ENCODE data around the gene PDZRN3.

PDZRN3 gene

GRCh38 chr3:73490453-73491286, 134.1 kb downstream of the PDZRN3 start:
- Histone ChIP-seq H3K9me3 (ENCODE audit: control insufficient read depth, low read length) (no peaks in the 10 kb centered on the region), H3K4me1 (ENCODE audit: control insufficient read depth, insufficient read depth, low read length) (no peaks in the 10 kb centered on the region), H3K9ac (ENCODE audit: low read length) (no peak overlapping the region), H3K36me3 (ENCODE audit: control insufficient read depth, insufficient read depth, low read length) (no peaks in the 10 kb centered on the region), H3K27me3 (ENCODE audit: control insufficient read depth, insufficient read depth, low read length) (no peaks in the 10 kb centered on the region), H3K4me3 (ENCODE audit: low read length) (no peak overlapping the region)

DNA sequence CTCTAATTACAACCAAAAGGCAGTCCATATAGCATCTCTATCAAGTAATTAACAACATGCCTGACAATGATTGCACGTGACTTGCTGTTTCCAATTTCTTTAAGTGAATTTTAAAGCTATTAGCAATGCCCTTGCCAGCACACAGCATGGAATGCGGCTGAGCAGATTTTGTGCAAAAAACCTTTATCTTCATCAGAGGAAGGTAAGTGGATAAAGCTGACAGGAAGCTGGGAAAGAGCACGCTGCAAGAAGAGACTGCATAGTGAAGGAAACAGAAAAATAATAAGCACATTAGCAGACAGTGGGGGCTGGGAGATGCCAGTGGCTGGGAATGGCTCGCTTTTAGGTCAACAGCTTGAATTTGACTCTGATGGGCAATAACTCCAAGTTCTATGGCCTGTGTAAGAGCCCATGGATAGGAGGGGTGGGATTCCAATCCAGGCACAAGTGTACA, 138.8 kb downstream of the PDZRN3 start:
- Histone ChIP-seq H3K27me3 (ENCODE audit: control insufficient read depth, insufficient read depth, low read length) (no peaks in the 10 kb centered on the region), H3K4me3 (ENCODE audit: low read length) (no peak overlapping the region), H3K4me1 (ENCODE audit: control insufficient read depth, insufficient read depth, low read length) (no peaks in the 10 kb centered on the region), H3K9me3 (ENCODE audit: control insufficient read depth, low read length) (no peaks in the 10 kb centered on the region), H3K36me3 (ENCODE audit: control insufficient read depth, insufficient read depth, low read length) (no peaks in the 10 kb centered on the region), H3K9ac (ENCODE audit: low read length) (no peak overlapping the region)

DNA sequence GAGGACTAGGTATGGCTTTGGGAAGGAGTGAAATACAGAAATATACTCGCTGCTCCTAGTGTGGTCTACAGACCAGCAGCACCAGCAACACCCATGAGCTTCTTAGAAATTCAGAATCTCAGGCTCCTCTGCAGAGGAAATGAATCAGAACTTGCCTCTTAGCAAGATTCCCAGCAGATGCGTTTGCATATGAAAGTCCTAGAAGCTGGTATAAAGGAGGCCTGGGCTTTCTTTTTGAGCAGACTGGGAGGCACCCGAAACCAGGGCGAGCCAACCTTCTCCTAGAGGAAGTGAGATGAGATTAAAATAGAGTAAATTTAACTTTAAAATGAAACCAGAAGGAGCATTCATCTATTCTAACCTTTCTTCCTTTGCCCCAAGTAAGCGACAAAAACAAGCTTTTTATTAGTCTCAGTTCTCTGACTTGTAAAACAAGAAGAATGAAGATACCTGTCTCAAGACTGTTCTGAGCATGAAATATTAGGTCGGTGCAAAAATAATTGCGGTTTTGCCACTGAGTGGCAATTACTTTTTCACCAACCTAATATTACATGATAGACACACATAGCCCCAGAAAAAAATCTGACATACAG, 140.0 kb downstream of the PDZRN3 start:
- Histone ChIP-seq H3K4me3 (ENCODE audit: low read length) (no peak overlapping the region), H3K9me3 (ENCODE audit: control insufficient read depth, low read length) (no peaks in the 10 kb centered on the region), H3K27me3 (ENCODE audit: control insufficient read depth, insufficient read depth, low read length) (no peaks in the 10 kb centered on the region), H3K36me3 (ENCODE audit: control insufficient read depth, insufficient read depth, low read length) (no peaks in the 10 kb centered on the region), H3K9ac (ENCODE audit: low read length) (no peak overlapping the region), H3K4me1 (ENCODE audit: control insufficient read depth, insufficient read depth, low read length) (no peaks in the 10 kb centered on the region)

- no peak overlapping the region for H3K9ac ChIP-seq (ENCODE audit: low read length)
- no peak overlapping the region for H3K4me3 ChIP-seq (ENCODE audit: low read length)
- H3K4me1 ChIP-seq (ENCODE audit: control insufficient read depth, insufficient read depth, low read length) = no peaks in the 10 kb centered on the region
These were observed 142.9 kb downstream of the PDZRN3 start for GRCh38 chr3:73481888-73482287.

DNA sequence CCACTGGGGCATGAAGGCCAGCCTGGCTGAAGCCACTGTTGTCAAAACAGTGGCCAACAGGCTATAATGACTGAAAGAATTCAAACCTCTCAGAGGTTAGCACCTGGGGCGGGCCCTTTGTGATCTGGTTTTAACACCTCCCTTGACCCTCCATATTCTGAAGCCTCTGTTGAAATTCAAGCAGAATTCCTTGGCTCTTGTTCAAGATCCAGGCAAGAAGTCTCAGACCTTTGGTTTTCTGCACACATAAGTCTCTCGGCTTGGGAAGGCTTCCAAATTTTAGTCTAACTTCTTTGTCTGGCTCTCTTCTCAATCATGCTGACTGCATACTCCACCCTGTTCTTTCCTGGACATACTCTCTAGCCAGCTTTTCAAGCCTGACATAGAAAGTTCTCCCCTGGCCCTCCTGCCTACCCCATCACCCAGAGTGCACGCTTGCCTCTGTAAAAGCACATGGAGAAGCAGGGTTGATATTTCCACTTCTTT, 144.5 kb downstream of the PDZRN3 start:
- H3K9ac ChIP-seq (ENCODE audit: low read length) = no peak overlapping the region
- no peaks in the 10 kb centered on the region for H3K9me3 ChIP-seq (ENCODE audit: control insufficient read depth, low read length)
- no peaks in the 10 kb centered on the region for H3K27me3 ChIP-seq (ENCODE audit: control insufficient read depth, insufficient read depth, low read length)
- H3K4me1 ChIP-seq (ENCODE audit: control insufficient read depth, insufficient read depth, low read length) = no peaks in the 10 kb centered on the region
- no peaks in the 10 kb centered on the region for H3K36me3 ChIP-seq (ENCODE audit: control insufficient read depth, insufficient read depth, low read length)
- no peak overlapping the region for H3K4me3 ChIP-seq (ENCODE audit: low read length)

More at GRCh38 chr3:73481888-73482287, 142.9 kb downstream of the PDZRN3 start:
- Histone ChIP-seq H3K36me3 (ENCODE audit: control insufficient read depth, insufficient read depth, low read length) (no peaks in the 10 kb centered on the region), H3K9me3 (ENCODE audit: control insufficient read depth, low read length) (no peaks in the 10 kb centered on the region), H3K27me3 (ENCODE audit: control insufficient read depth, insufficient read depth, low read length) (no peaks in the 10 kb centered on the region)

- Histone ChIP-seq H3K4me3 (ENCODE audit: low read length) (no peak overlapping the region), H3K4me1 (ENCODE audit: control insufficient read depth, insufficient read depth, low read length) (no peaks in the 10 kb centered on the region), H3K9me3 (ENCODE audit: control insufficient read depth, low read length) (no peaks in the 10 kb centered on the region), H3K9ac (ENCODE audit: low read length) (no peak overlapping the region), H3K36me3 (ENCODE audit: control insufficient read depth, insufficient read depth, low read length) (no peaks in the 10 kb centered on the region), H3K27me3 (ENCODE audit: control insufficient read depth, insufficient read depth, low read length) (no peaks in the 10 kb centered on the region)
These were observed 145.4 kb downstream of the PDZRN3 start for GRCh38 chr3:73479325-73479724.

DNA sequence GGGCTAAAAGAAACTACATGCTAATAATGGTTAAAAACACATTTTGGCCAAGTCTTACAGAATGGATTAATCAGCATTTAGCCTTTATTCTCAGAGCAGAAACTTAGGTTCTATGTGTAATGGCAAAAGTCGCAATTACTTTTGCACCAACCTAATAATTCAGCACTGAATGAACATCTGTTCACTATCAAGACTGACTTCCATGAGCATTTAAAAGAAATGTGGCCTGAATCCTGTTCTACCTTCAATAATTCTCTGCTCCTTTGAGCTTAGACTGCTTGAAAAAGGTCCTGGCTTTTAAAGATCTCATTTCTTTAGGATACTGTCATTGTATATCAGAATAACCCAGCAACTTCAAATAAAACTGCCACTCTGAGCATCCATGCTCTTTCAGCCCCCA, 145.9 kb downstream of the PDZRN3 start:
- Histone ChIP-seq H3K9ac (ENCODE audit: low read length) (no peak overlapping the region), H3K36me3 (ENCODE audit: control insufficient read depth, insufficient read depth, low read length) (no peaks in the 10 kb centered on the region), H3K27me3 (ENCODE audit: control insufficient read depth, insufficient read depth, low read length) (no peaks in the 10 kb centered on the region), H3K9me3 (ENCODE audit: control insufficient read depth, low read length) (no peaks in the 10 kb centered on the region), H3K4me1 (ENCODE audit: control insufficient read depth, insufficient read depth, low read length) (no peaks in the 10 kb centered on the region), H3K4me3 (ENCODE audit: low read length) (no peak overlapping the region)

- peaks cover 4% of the 10 kb centered on the region for H3K4me1 ChIP-seq (ENCODE audit: control insufficient read depth, insufficient read depth, low read length)
- no peaks in the 10 kb centered on the region for H3K36me3 ChIP-seq (ENCODE audit: control insufficient read depth, insufficient read depth, low read length)
- no peaks in the 10 kb centered on the region for H3K27me3 ChIP-seq (ENCODE audit: control insufficient read depth, insufficient read depth, low read length)
- no peak overlapping the region for H3K9ac ChIP-seq (ENCODE audit: low read length)
- H3K4me3 ChIP-seq (ENCODE audit: low read length) = no peak overlapping the region
- H3K9me3 ChIP-seq (ENCODE audit: control insufficient read depth, low read length) = no peaks in the 10 kb centered on the region
These were observed 149.0 kb downstream of the PDZRN3 start for GRCh38 chr3:73475717-73476116.

GRCh38 chr3:73475175-73475574, 149.6 kb downstream of the PDZRN3 start:
- Histone ChIP-seq H3K4me1 (ENCODE audit: control insufficient read depth, insufficient read depth, low read length) (peaks cover 4% of the 10 kb centered on the region), H3K9me3 (ENCODE audit: control insufficient read depth, low read length) (no peaks in the 10 kb centered on the region), H3K9ac (ENCODE audit: low read length) (no peak overlapping the region), H3K27me3 (ENCODE audit: control insufficient read depth, insufficient read depth, low read length) (no peaks in the 10 kb centered on the region), H3K36me3 (ENCODE audit: control insufficient read depth, insufficient read depth, low read length) (no peaks in the 10 kb centered on the region), H3K4me3 (ENCODE audit: low read length) (no peak overlapping the region)

- Histone ChIP-seq H3K27me3 (ENCODE audit: control insufficient read depth, insufficient read depth, low read length) (no peaks in the 10 kb centered on the region), H3K9ac (ENCODE audit: low read length) (no peak overlapping the region), H3K36me3 (ENCODE audit: control insufficient read depth, insufficient read depth, low read length) (no peaks in the 10 kb centered on the region), H3K4me1 (ENCODE audit: control insufficient read depth, insufficient read depth, low read length) (peaks cover 4% of the 10 kb centered on the region), H3K4me3 (ENCODE audit: low read length) (no peak overlapping the region), H3K9me3 (ENCODE audit: control insufficient read depth, low read length) (no peaks in the 10 kb centered on the region)
These were observed 150.1 kb downstream of the PDZRN3 start for GRCh38 chr3:73474619-73475018.

DNA sequence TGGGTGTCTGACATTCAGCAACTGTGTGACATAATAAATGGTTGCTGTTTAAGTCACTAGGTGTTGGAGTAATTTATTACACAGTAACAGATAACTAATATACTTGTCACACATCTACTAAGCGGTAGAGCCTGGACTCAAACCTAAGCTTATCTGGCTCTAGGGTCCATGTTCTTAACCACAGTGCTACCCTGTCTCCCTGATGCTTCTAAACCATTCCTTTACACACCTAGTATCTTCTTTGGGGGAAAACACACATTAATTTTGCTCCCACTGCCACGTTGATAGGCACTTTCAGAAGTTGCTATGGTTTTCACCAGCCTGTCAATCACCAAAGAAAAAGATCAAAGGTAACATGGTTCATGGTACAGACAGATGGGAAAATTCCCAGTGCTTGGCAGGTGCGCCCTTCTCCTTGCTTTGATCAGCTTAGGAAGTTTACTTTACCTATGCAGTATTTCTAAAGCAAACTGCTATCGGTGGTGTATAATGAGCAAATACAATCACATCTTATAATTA, 150.8 kb downstream of the PDZRN3 start:
- no peak overlapping the region for H3K9ac ChIP-seq (ENCODE audit: low read length)

GRCh38 chr3:73473181-73473897, 151.4 kb downstream of the PDZRN3 start:
- H3K27me3 ChIP-seq (ENCODE audit: control insufficient read depth, insufficient read depth, low read length) = no peaks in the 10 kb centered on the region
- no peaks in the 10 kb centered on the region for H3K9me3 ChIP-seq (ENCODE audit: control insufficient read depth, low read length)
- H3K9ac ChIP-seq (ENCODE audit: low read length) = no peak overlapping the region
- H3K4me1 ChIP-seq (ENCODE audit: control insufficient read depth, insufficient read depth, low read length) = peaks cover 4% of the 10 kb centered on the region
- no peak overlapping the region for H3K4me3 ChIP-seq (ENCODE audit: low read length)
- no peaks in the 10 kb centered on the region for H3K36me3 ChIP-seq (ENCODE audit: control insufficient read depth, insufficient read depth, low read length)

More for the DNA sequence above, 150.8 kb downstream of the PDZRN3 start:
- Histone ChIP-seq H3K27me3 (ENCODE audit: control insufficient read depth, insufficient read depth, low read length) (no peaks in the 10 kb centered on the region), H3K4me3 (ENCODE audit: low read length) (no peak overlapping the region), H3K4me1 (ENCODE audit: control insufficient read depth, insufficient read depth, low read length) (peaks cover 4% of the 10 kb centered on the region), H3K36me3 (ENCODE audit: control insufficient read depth, insufficient read depth, low read length) (no peaks in the 10 kb centered on the region), H3K9me3 (ENCODE audit: control insufficient read depth, low read length) (no peaks in the 10 kb centered on the region)

Data from mucosa of stomach (tissue), 1 donor.